Natural killer cell treated with Interleukin-12 subunit alpha and Interleukin-12 subunit beta and Interleukin-15 and Interleukin-18, amount 100 ng/mL, for 72 hours (primary cell): ENCODE results near the gene GOLGA6C. TPM values are rescaled to one million over a fixed set of nuclear protein-coding genes. Genes with fewer than 3 reads are reported as not detected.
"Not testable (repeated sequence)": the region's sequence is repeated elsewhere in the genome, so short reads cannot be mapped to it uniquely, and the experiment has no call there.

Experiments
- ATAC-seq, 2 donors: fragments of 150-1000 bp; cut with Tn5 transposase in 1 of 2; sonication (Bioruptor Pico), chemical (Tn5 transposase) in 1 of 2; 2 replicates each; pipeline ENCODE4 v1.10.0; 2021
- DNase-seq: peaks from one replicate; pipeline ENCODE4 v3.0.0; 2022; ENCODE audit warnings: low spot score
- H3K27ac Mint-ChIP-seq, 2 donors: 1 replicate in 1 of 2; 2 replicates in 1 of 2; pipeline ENCODE4 v1.8.0; 2022; ENCODE audit warnings: mixed read lengths in 2 of 2, mild to moderate bottlenecking in 1 of 2, moderate library complexity in 1 of 2
- H3K27me3 Mint-ChIP-seq, 2 donors: 1 replicate in 1 of 2; 2 replicates in 1 of 2; pipeline ENCODE4 v1.8.0; 2022; ENCODE audit warnings: mixed read lengths in 2 of 2
- H3K36me3 Mint-ChIP-seq: one replicate; pipeline ENCODE4 v1.8.0; 2022; ENCODE audit warnings: mixed read lengths
- H3K4me1 Mint-ChIP-seq, 2 donors: 1 replicate in 1 of 2; 2 replicates in 1 of 2; pipeline ENCODE4 v1.8.0; 2022; ENCODE audit warnings: low read depth in 2 of 2, mixed read lengths in 2 of 2, mild to moderate bottlenecking in 1 of 2
- H3K4me3 Mint-ChIP-seq: one replicate; pipeline ENCODE4 v1.8.0; 2022; ENCODE audit warnings: mixed read lengths
- H3K9me3 Mint-ChIP-seq: 2 replicates; pipeline ENCODE4 v1.8.0; 2022; ENCODE audit warnings: mixed read lengths
- total RNA-seq, 2 donors: library from RNA; stranded (reverse); gene quantifications; one replicate each; pipeline ENCODE4 v1.2.3, GENCODE V29; 2022

The GOLGA6C gene
- total RNA-seq, 2 donors from 2014 or later = 0.21 TPM; not detected in 1

GRCh38 chr15:75219507-75219929, 38.6 kb upstream of the GOLGA6C start:
- DNase-seq, H3K27me3 Mint-ChIP-seq, H3K9me3 Mint-ChIP-seq, H3K4me1 Mint-ChIP-seq, ATAC-seq, H3K27ac Mint-ChIP-seq, H3K36me3 Mint-ChIP-seq, H3K4me3 Mint-ChIP-seq: not testable (repeated sequence)

GRCh38 chr15:75223688-75224087, 34.4 kb upstream of the GOLGA6C start:
- no peaks in the 10 kb centered on the region for H3K4me1 Mint-ChIP-seq
- no peaks in the 10 kb centered on the region for H3K36me3 Mint-ChIP-seq
- H3K4me3 Mint-ChIP-seq = no peak overlapping the region
- H3K9me3 Mint-ChIP-seq = no peaks in the 10 kb centered on the region
- H3K27ac Mint-ChIP-seq = no peak overlapping the region
- H3K27me3 Mint-ChIP-seq = no peaks in the 10 kb centered on the region
- ATAC-seq (no peak), DNase-seq (no peak)

GRCh38 chr15:75224281-75224680, 33.9 kb upstream of the GOLGA6C start:
- H3K4me3 Mint-ChIP-seq = no peak overlapping the region
- DNase-seq (no peak), ATAC-seq (no peak)
- H3K27ac Mint-ChIP-seq = no peak overlapping the region
- H3K27me3 Mint-ChIP-seq = no peaks in the 10 kb centered on the region
- no peaks in the 10 kb centered on the region for H3K9me3 Mint-ChIP-seq
- no peaks in the 10 kb centered on the region for H3K36me3 Mint-ChIP-seq
- H3K4me1 Mint-ChIP-seq = no peaks in the 10 kb centered on the region

- not testable (repeated sequence) for H3K4me1 Mint-ChIP-seq, H3K9me3 Mint-ChIP-seq, DNase-seq, H3K4me3 Mint-ChIP-seq, ATAC-seq, H3K27ac Mint-ChIP-seq, H3K27me3 Mint-ChIP-seq, H3K36me3 Mint-ChIP-seq
These were observed 32.9 kb upstream of the GOLGA6C start for GRCh38 chr15:75225102-75225836.

GRCh38 chr15:75225951-75226732, 32.0 kb upstream of the GOLGA6C start:
- ATAC-seq = no peak

GRCh38 chr15:75227112-75227511, 31.0 kb upstream of the GOLGA6C start:
- not testable (repeated sequence) for H3K27me3 Mint-ChIP-seq, H3K9me3 Mint-ChIP-seq, H3K4me3 Mint-ChIP-seq, H3K27ac Mint-ChIP-seq, DNase-seq, H3K36me3 Mint-ChIP-seq, H3K4me1 Mint-ChIP-seq, ATAC-seq

More at GRCh38 chr15:75225951-75226732, 32.0 kb upstream of the GOLGA6C start:
- no peak overlapping the region for H3K4me3 Mint-ChIP-seq
- H3K4me1 Mint-ChIP-seq = no peaks in the 10 kb centered on the region
- H3K36me3 Mint-ChIP-seq = no peaks in the 10 kb centered on the region
- no peak overlapping the region for H3K27ac Mint-ChIP-seq
- DNase-seq = no peak
- no peaks in the 10 kb centered on the region for H3K9me3 Mint-ChIP-seq
- no peaks in the 10 kb centered on the region for H3K27me3 Mint-ChIP-seq

- no peaks in the 10 kb centered on the region for H3K4me1 Mint-ChIP-seq
- no peak for ATAC-seq
- peaks cover 5 to 12% of the 10 kb centered on the region in 2 donors for H3K27me3 Mint-ChIP-seq
- no peak overlapping the region for H3K4me3 Mint-ChIP-seq
- no peaks in the 10 kb centered on the region for H3K9me3 Mint-ChIP-seq
- no peak for DNase-seq
- H3K27ac Mint-ChIP-seq = no peak overlapping the region
- no peaks in the 10 kb centered on the region for H3K36me3 Mint-ChIP-seq
These were observed 30.4 kb upstream of the GOLGA6C start for GRCh38 chr15:75227663-75228280.

GRCh38 chr15:75228787-75229186, 29.3 kb upstream of the GOLGA6C start:
- ATAC-seq (no peak), DNase-seq (no peak)
- H3K27me3 Mint-ChIP-seq = peaks cover 5 to 15% of the 10 kb centered on the region in 2 donors
- no peaks in the 10 kb centered on the region for H3K9me3 Mint-ChIP-seq
- H3K4me1 Mint-ChIP-seq = no peaks in the 10 kb centered on the region
- H3K4me3 Mint-ChIP-seq = no peak overlapping the region
- H3K36me3 Mint-ChIP-seq = no peaks in the 10 kb centered on the region
- no peak overlapping the region for H3K27ac Mint-ChIP-seq

GRCh38 chr15:75229191-75230015, 28.7 kb upstream of the GOLGA6C start:
- ATAC-seq = no peak
- peak; percentile 55 for DNase-seq
- no peaks in the 10 kb centered on the region for H3K4me1 Mint-ChIP-seq
- peaks cover 5 to 15% of the 10 kb centered on the region in 2 donors for H3K27me3 Mint-ChIP-seq
- no peaks in the 10 kb centered on the region for H3K36me3 Mint-ChIP-seq
- no peaks in the 10 kb centered on the region for H3K9me3 Mint-ChIP-seq
- H3K4me3 Mint-ChIP-seq = no peak overlapping the region
- no peak overlapping the region for H3K27ac Mint-ChIP-seq

GRCh38 chr15:75230016-75230343, 28.2 kb upstream of the GOLGA6C start:
- Mint-ChIP-seq H3K9me3 (no peaks in the 10 kb centered on the region), H3K27ac (no peak overlapping the region), H3K36me3 (no peaks in the 10 kb centered on the region), H3K4me1 (peaks cover 2 to 3% of the 10 kb centered on the region in 2 donors), H3K27me3 (peaks cover 5 to 18% of the 10 kb centered on the region in 2 donors), H3K4me3 (no peak overlapping the region)
- no peak for DNase-seq
- no peak for ATAC-seq

GRCh38 chr15:75230551-75231371, 27.4 kb upstream of the GOLGA6C start:
- Mint-ChIP-seq H3K36me3 (no peaks in the 10 kb centered on the region), H3K9me3 (no peaks in the 10 kb centered on the region), H3K27me3 (peaks cover 5 to 22% of the 10 kb centered on the region in 2 donors), H3K4me3 (no peak overlapping the region), H3K4me1 (peaks cover 3 to 6% of the 10 kb centered on the region in 2 donors), H3K27ac (no peak overlapping the region)
- ATAC-seq (peak in 1 of 2 donors; percentile 3), DNase-seq (peak; percentile 45)

- peaks cover 3 to 6% of the 10 kb centered on the region in 2 donors for H3K4me1 Mint-ChIP-seq
- H3K27me3 Mint-ChIP-seq = peaks cover 5 to 22% of the 10 kb centered on the region in 2 donors
These were observed 26.3 kb upstream of the GOLGA6C start for GRCh38 chr15:75231836-75232235.

More at GRCh38 chr15:75231836-75232235, 26.3 kb upstream of the GOLGA6C start:
- Mint-ChIP-seq H3K4me3 (no peak overlapping the region), H3K27ac (no peak overlapping the region), H3K36me3 (no peaks in the 10 kb centered on the region), H3K9me3 (no peaks in the 10 kb centered on the region)
- ATAC-seq = no peak
- DNase-seq = peak; percentile 22
